GM19238 (cell line): ENCODE results near the gene FAM186B.
"Not testable (repeated sequence)": the region's sequence is repeated elsewhere in the genome, so short reads cannot be mapped to it uniquely, and the experiment has no call there.

Experiments
- DNase-seq: peaks from one replicate; pipeline ENCODE4 v3.0.0; 2011; ENCODE audit warnings: low spot score; ENCODE audit not compliant: insufficient read length

The FAM186B gene

GRCh38 chr12:49635036-49635435 is 29.6 kb upstream of the FAM186B start:
- DNase-seq = no peak

DNA sequence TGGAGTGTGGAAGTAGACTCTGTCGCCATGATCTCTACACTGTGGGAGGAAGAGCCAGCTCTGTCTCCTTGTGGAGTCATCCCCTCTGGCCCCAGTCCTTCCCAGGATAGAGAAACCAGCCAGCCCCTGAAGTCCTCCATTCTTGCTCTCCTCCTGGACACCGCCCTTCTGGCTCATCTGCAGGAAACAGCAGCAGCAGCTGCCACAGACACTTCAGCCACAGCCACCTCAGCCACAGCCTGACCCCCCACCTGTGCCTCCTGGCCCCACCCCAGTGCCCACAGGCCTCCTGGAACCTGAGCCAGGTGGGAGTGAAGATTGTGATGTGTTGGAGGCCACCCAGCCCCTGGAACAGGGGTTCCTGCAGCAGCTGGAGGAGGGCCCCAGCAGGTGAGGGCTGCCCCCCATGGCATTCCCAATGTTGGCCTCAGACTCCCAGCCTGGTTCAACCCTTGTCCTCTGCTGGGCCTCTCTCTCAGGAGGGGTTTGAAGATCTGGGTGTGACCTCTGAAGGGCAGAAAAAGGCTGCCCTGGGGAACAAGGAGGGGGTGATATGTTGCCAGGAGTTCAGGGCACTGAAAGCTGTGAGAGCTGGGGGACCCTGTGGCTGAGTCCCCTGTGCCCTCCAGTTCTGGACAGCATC is 28.4 kb upstream of the FAM186B start:
- no peak for DNase-seq

DNA sequence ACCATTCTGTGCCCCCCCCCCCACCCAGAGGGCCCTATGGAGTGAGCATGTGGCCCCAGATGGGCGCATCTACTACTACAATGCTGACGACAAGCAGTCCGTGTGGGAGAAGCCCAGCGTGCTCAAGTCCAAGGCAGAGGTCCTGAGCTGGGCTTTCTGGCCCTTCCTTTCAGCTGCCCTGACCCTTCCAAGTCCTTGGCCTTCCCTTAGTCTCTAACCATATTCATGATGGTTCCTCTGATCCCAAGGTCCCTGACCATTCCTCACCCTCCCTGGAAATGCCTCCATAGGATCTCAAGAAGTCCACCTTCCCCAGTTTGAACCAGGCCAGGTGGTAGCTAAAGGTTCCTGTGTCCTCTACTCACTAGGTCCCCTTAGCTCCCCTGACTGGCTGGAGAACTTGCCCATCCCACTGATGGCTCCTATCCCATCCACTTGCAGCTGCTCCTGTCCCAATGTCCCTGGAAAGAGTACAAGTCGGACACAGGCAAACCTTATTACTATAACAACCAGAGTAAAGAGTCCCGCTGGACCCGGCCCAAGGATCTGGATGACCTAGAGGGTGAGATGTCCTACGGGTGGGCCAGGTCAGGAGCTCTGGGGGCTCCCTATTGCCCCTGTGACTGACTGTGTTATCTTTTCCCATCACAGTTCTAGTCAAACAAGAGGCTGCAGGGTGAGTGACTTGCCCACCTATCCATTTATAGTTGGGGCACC is 27.7 kb upstream of the FAM186B start:
- no peak for DNase-seq

- no peak for DNase-seq
Measured at GRCh38 chr12:49632401-49632800, 27.0 kb upstream of the FAM186B start.

GRCh38 chr12:49631336-49631907 is 26.0 kb upstream of the FAM186B start:
- DNase-seq = no peak

GRCh38 chr12:49627752-49628360 is 22.4 kb upstream of the FAM186B start:
- no peak for DNase-seq

GRCh38 chr12:49626836-49627235 is 21.4 kb upstream of the FAM186B start:
- DNase-seq = no peak

GRCh38 chr12:49626169-49626835 is 20.9 kb upstream of the FAM186B start:
- DNase-seq = no peak

GRCh38 chr12:49624921-49625577 is 19.6 kb upstream of the FAM186B start:
- DNase-seq = no peak

- DNase-seq = peak; percentile 97
Measured at GRCh38 chr12:49623142-49623904, 17.9 kb upstream of the FAM186B start, which contains the start of gene PRPF40B. Gene PRPF40B, plus strand, starts transcription at chr12:49623561. Its CDS starts 30 bp downstream, at chr12:49623591.

- DNase-seq = peak; percentile 51
Measured at GRCh38 chr12:49622501-49623141, 17.2 kb upstream of the FAM186B start.

GRCh38 chr12:49621651-49622500 is 16.4 kb upstream of the FAM186B start:
- DNase-seq = no peak

- DNase-seq = no peak
Measured at GRCh38 chr12:49619286-49619685, 13.8 kb upstream of the FAM186B start.

DNA sequence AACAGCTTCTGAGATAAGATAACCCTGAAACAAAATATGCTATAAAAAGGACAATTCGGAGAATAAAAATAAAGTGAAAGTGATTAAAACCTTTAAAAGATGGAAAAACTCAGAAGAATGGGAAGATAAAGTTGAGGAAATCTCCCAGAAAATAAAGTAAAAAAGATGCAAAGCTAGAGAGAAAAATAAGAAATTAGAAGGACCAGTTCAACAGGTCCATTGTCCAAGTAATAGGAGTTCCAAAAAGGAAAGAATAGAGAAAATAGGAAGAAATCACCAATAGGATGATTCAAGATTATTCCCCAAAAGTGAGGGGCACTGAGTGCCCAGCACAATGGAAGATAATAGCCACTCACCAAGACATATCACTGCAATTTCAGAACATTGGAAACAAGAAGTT is 13.1 kb upstream of the FAM186B start:
- no peak for DNase-seq

DNA sequence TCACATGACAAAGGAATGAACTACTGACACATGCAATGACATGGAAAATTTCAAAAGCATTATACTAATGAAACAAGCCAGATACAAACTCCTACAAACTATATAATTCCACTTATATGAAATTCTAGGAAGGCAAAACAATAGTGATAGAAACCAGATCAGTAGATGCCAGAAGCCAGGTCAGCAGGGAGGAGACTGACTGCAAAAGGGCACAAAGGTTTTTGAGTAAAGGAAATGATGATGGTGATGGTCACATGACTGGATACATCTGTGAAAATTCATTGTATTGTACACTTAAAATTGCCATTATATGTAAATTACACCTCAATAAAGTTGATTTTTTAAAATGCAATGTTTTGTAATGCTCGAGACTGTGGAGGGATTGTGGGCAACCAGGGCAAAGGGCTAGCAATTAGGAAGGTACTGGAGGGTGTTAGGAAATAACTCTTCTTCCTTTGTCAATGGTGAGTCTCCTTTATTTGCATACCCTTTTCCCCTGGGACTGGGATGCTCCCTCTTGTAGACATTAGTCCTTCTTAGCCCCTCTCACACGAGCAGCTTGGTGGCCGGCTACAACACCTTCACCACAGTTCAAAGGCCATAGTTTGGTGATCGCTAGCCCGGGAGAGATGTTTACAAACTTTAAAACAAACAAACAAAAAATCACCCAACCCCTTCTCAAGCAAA is 11.2 kb upstream of the FAM186B start:
- DNase-seq = no peak

GRCh38 chr12:49615725-49616124 is 10.3 kb upstream of the FAM186B start:
- no peak for DNase-seq

DNA sequence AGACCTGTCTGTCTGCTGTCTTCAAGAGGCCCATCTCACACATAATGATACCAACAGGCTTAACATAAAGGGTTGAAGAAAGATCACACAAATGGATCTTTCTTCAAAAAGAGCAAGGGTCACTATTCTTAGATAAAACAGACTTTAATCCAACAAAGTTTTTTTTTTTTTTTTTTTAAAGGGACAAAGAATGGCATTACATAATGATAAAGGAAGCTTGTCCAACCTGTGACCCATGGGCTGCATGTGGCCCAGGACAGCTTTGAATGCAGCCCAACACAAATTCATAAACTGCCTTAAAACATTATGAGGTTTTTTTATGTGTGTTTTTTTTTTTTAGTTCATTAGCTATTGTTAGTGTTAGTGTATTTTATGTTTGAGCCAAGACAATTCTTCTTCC is 6.8 kb upstream of the FAM186B start:
- DNase-seq = no peak

DNA sequence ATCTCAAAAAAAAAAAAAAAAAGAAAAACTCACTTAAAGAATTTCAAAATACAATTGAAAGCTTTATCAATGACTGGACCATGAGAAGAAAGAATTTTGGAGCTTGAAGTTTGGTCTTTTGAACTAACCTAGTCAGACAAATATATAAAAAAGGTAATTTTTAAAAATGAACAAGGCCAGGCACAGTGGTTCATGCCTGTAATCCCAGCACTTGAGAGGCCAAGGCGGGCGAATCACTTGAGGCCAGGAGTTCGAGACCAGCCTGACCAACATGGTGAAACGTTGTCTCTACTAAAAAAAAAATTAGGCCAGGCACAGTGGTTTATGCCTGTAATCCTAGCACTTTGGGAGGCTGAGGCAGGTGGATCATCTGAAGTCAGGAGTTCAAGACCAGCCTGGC is 5.3 kb upstream of the FAM186B start:
- not testable (repeated sequence) for DNase-seq

- DNase-seq = no peak
Measured at GRCh38 chr12:49609875-49610154, 4.4 kb upstream of the FAM186B start.
